H1 (cell line): ENCODE data around the gene SLC30A5. TPM values are rescaled to one million over a fixed set of nuclear protein-coding genes. Genes with fewer than 3 reads are reported as not detected.

Experiments used
- CTCF ChIA-PET: fragments of 300-600 bp; sonication (Branson Sonifier 250); formaldehyde crosslinking; loops from one replicate; lab custom pipeline; 2021; ENCODE audit not compliant: partially characterized antibody; lab: Charles Lee
- POLR2A ChIA-PET: fragments of 300-600 bp; sonication (Branson Sonifier 250); formaldehyde crosslinking; loops from one replicate; lab custom pipeline; 2021; ENCODE audit warnings: inconsistent platforms; ENCODE audit not compliant: partially characterized antibody; lab: Charles Lee
- DNase-seq, 2 experiments: peaks; one replicate each; pipeline versions ENCODE4 v3.0.0 to v3.0.0-alpha.2; 2010 to 2022; ENCODE audit warnings: low spot score in 2 of 2, low read depth in 1 of 2, mixed read lengths in 1 of 2
- FAIRE-seq: peaks from 2 replicates; lab custom pipeline; 2011; peaks lifted over from hg19 to GRCh38; lab: Jason Lieb, UNC
- H2AFZ ChIP-seq: 2 replicates; pipeline ENCODE4 v1.8.1; 2012; ENCODE audit warnings: low read length, inconsistent platforms
- H2AK5ac ChIP-seq: 2 replicates; pipeline ENCODE4 v1.6.1; 2013; ENCODE audit warnings: low read depth, low read length
- H2BK120ac ChIP-seq: replicated peaks from 2 replicates; pipeline ENCODE3; 2013; ENCODE audit warnings: low read depth, low read length, inconsistent platforms
- H2BK12ac ChIP-seq: 2 replicates; pipeline ENCODE4 v1.6.1; 2013; ENCODE audit warnings: low read depth, low read length
- H2BK15ac ChIP-seq: 2 replicates; pipeline ENCODE4 v1.6.1; 2013; ENCODE audit warnings: low read length
- H2BK20ac ChIP-seq: 2 replicates; pipeline ENCODE4 v1.6.1; 2013; ENCODE audit warnings: low read length
- H2BK5ac ChIP-seq: 2 replicates; pipeline ENCODE4 v1.6.1; 2013; ENCODE audit warnings: low read depth, low read length
- H3K14ac ChIP-seq: 2 replicates; pipeline ENCODE4 v1.6.1; 2013; ENCODE audit warnings: inconsistent platforms; ENCODE audit not compliant: insufficient read length
- H3K18ac ChIP-seq: 2 replicates; pipeline ENCODE4 v1.6.1; 2013; ENCODE audit warnings: low read length; ENCODE audit errors: extremely low read depth
- H3K23ac ChIP-seq: 2 replicates; pipeline ENCODE4 v1.6.1; 2013; ENCODE audit warnings: inconsistent platforms; ENCODE audit not compliant: insufficient read length
- H3K23me2 ChIP-seq: 2 replicates; pipeline ENCODE4 v1.6.1; 2013; ENCODE audit warnings: low read depth, low read length
- H3K27ac ChIP-seq: 2 replicates; pipeline ENCODE4 v1.6.1; 2011; ENCODE audit warnings: low read depth, low read length, inconsistent platforms
- H3K27me3 ChIP-seq, 4 experiments: replicated peaks in 1 of 4; 1 replicate in 1 of 4; 2 replicates in 3 of 4; pipeline versions ENCODE4 v1.6.1 to v1.8.1; 2011 to 2013; ENCODE audit warnings: low read length in 3 of 4, mild to moderate bottlenecking in 3 of 4, inconsistent platforms in 2 of 4, mixed read lengths in 2 of 4, moderate library complexity in 1 of 4; ENCODE audit not compliant: control insufficient read depth in 3 of 4, insufficient read depth in 3 of 4; ENCODE audit errors: extremely low read depth in 1 of 4
- H3K36me3 ChIP-seq, 4 experiments: 2 replicates each; pipeline versions ENCODE4 v1.6.1 to v1.8.1; 2011 to 2013; ENCODE audit warnings: mild to moderate bottlenecking in 4 of 4, low read length in 3 of 4, moderate library complexity in 2 of 4, control low read depth in 1 of 4, inconsistent platforms in 1 of 4; ENCODE audit not compliant: insufficient read depth in 4 of 4, control insufficient read depth in 2 of 4
- H3K4ac ChIP-seq: replicated peaks from 2 replicates; pipeline ENCODE3; 2013; ENCODE audit warnings: low read length, low read depth, mixed read lengths, inconsistent platforms; ENCODE audit not compliant: insufficient read length
- H3K4me1 ChIP-seq, 4 experiments: replicated peaks in 1 of 4; 1 replicate in 1 of 4; 2 replicates in 3 of 4; pipeline versions ENCODE4 v1.6.1 to v1.8.1; 2011 to 2013; ENCODE audit warnings: low read length in 3 of 4, inconsistent platforms in 2 of 4, mixed read lengths in 1 of 4; ENCODE audit not compliant: insufficient read depth in 4 of 4, control insufficient read depth in 3 of 4
- H3K4me2 ChIP-seq, 2 experiments: 2 replicates each; pipeline versions ENCODE4 v1.6.1 to v1.8.1; 2011 to 2013; ENCODE audit warnings: low read depth in 2 of 2, low read length in 2 of 2, control low read depth in 1 of 2, inconsistent platforms in 1 of 2, mild to moderate bottlenecking in 1 of 2; ENCODE audit not compliant: insufficient read depth in 1 of 2
- H3K4me3 ChIP-seq, 4 experiments: fragments of 200-600, 300-600 bp in 1 of 4; sonication (generic), shearing (Covaris generic), sonication (Bioruptor Twin) in 1 of 4; 2 replicates each; pipeline versions ENCODE4 v1.5.1 to v1.8.1; 2011 to 2016; ENCODE audit warnings: low read length in 4 of 4, low read depth in 3 of 4, control low read depth in 2 of 4, inconsistent platforms in 2 of 4, mild to moderate bottlenecking in 2 of 4, mixed read lengths in 1 of 4, moderate library complexity in 1 of 4; ENCODE audit not compliant: insufficient read depth in 2 of 4; ENCODE audit errors: extremely low read depth in 1 of 4
- H3K56ac ChIP-seq: replicated peaks from 2 replicates; pipeline ENCODE3; 2013; ENCODE audit warnings: low read depth, mild to moderate bottlenecking, mixed read lengths, low read length, inconsistent platforms; ENCODE audit not compliant: insufficient read length
- H3K79me1 ChIP-seq: 2 replicates; pipeline ENCODE4 v1.6.1; 2013; ENCODE audit warnings: low read depth, low read length, control low read depth
- H3K79me2 ChIP-seq, 2 experiments: 2 replicates each; pipeline versions ENCODE4 v1.6.1 to v1.8.1; 2012 to 2013; ENCODE audit warnings: low read length in 2 of 2, mild to moderate bottlenecking in 2 of 2, inconsistent platforms in 1 of 2; ENCODE audit not compliant: insufficient read depth in 2 of 2, control insufficient read depth in 1 of 2
- H3K9ac ChIP-seq, 4 experiments: replicated peaks in 1 of 4; 1 replicate in 1 of 4; 2 replicates in 3 of 4; pipeline versions ENCODE4 v1.6.1 to v1.8.1; 2011 to 2013; ENCODE audit warnings: low read depth in 3 of 4, low read length in 3 of 4, control low read depth in 2 of 4, mild to moderate bottlenecking in 2 of 4, moderate library complexity in 2 of 4, inconsistent platforms in 1 of 4; ENCODE audit errors: extremely low read depth in 1 of 4
- H3K9me3 ChIP-seq, 2 experiments: 2 replicates each; pipeline versions ENCODE4 v1.6.1 to v1.8.1; 2012 to 2013; ENCODE audit warnings: mild to moderate bottlenecking in 2 of 2, moderate library complexity in 2 of 2, control low read depth in 1 of 2, inconsistent platforms in 1 of 2, low read depth in 1 of 2, low read length in 1 of 2, mixed read lengths in 1 of 2; ENCODE audit not compliant: insufficient read depth in 2 of 2
- H4K20me1 ChIP-seq, 2 experiments: replicated peaks in 1 of 2; 2 replicates each; pipeline versions ENCODE3 to v1.8.1; 2011 to 2013; ENCODE audit warnings: inconsistent platforms in 2 of 2, low read length in 2 of 2, mild to moderate bottlenecking in 1 of 2; ENCODE audit not compliant: insufficient read depth in 2 of 2, control insufficient read depth in 1 of 2
- H4K5ac ChIP-seq: 2 replicates; pipeline ENCODE4 v1.6.1; 2013; ENCODE audit warnings: low read length, low read depth, mixed read lengths, inconsistent platforms; ENCODE audit not compliant: insufficient read length
- H4K8ac ChIP-seq: 2 replicates; pipeline ENCODE4 v1.8.0; 2013; ENCODE audit warnings: mild to moderate bottlenecking, moderate library complexity, low read length, inconsistent platforms; ENCODE audit not compliant: insufficient read depth; ENCODE audit errors: extremely low read depth
- H4K91ac ChIP-seq: replicated peaks from 2 replicates; pipeline ENCODE3; 2013; ENCODE audit warnings: low read length, mixed read lengths, inconsistent platforms; ENCODE audit not compliant: insufficient read length
- CHD2 ChIP-seq: IDR thresholded peaks from 2 replicates; pipeline ENCODE4 v1.6.1; 2012; ENCODE audit warnings: low read length, improper control_type of control experiment
- KDM4A ChIP-seq: IDR thresholded peaks from one replicate; pipeline ENCODE4 v1.7.1; 2012; ENCODE audit warnings: low read depth, mild to moderate bottlenecking, moderate library complexity, low read length, inconsistent platforms; ENCODE audit not compliant: severe bottlenecking
- NANOG ChIP-seq: IDR thresholded peaks from 2 replicates; pipeline ENCODE4 v1.6.1; 2011; ENCODE audit warnings: low read length, low read depth, mild to moderate bottlenecking, inconsistent platforms; ENCODE audit not compliant: insufficient read depth, poor library complexity, severe bottlenecking
- POU5F1 ChIP-seq: IDR thresholded peaks from 2 replicates; pipeline ENCODE4 v1.6.1; 2011; ENCODE audit warnings: low read depth, mild to moderate bottlenecking, low read length, moderate library complexity
- RBBP5 ChIP-seq: IDR thresholded peaks from 2 replicates; pipeline ENCODE4 v1.7.1; 2012; ENCODE audit warnings: low read depth, mild to moderate bottlenecking, inconsistent platforms, low read length, moderate library complexity, borderline replicate concordance
- SP1 ChIP-seq: IDR thresholded peaks from 2 replicates; pipeline ENCODE4 v1.6.1; 2011; ENCODE audit warnings: low read depth, low read length
- SRF ChIP-seq: IDR thresholded peaks from 2 replicates; pipeline ENCODE4 v1.6.1; 2011; ENCODE audit warnings: mild to moderate bottlenecking, low read depth, low read length, moderate library complexity
- ZNF274 ChIP-seq: IDR thresholded peaks from 2 replicates; pipeline ENCODE4 v1.7.0; 2012; ENCODE audit warnings: low read length, borderline replicate concordance; ENCODE audit errors: extremely low read depth
- polyA plus RNA-seq, 7 experiments: library from polyadenylated mRNA; depleted of rRNA in 3 of 7; stranded (reverse) in 5 of 7; unstranded in 2 of 7; fragments of >200 nt in 5 of 7; fragments of 200-250 nt in 2 of 7; gene quantifications; 1 replicate in 5 of 7; 2 replicates in 1 of 7; 4 replicates in 1 of 7; pipeline versions ENCODE4 v1.2.1 to v1.2.3, GENCODE V29; 2011 to 2013; ENCODE audit warnings: missing spikeins in 2 of 7, mixed read lengths in 2 of 7
- total RNA-seq: library from RNA; stranded (reverse); fragmentation: NEBNext Ultra II Directional; extraction: Animal tissue kit (Norgen Biotek cat#: 25700); gene quantifications from 2 replicates; pipeline ENCODE4 v1.2.1, GENCODE V29; 2021

Gene SLC30A5
- total and polyA plus RNA-seq, 2 of the 8 experiments (the other 6 are each of a cell fraction or from before 2014, with no cell fraction given) = 31.0 to 43.5 TPM

DNA sequence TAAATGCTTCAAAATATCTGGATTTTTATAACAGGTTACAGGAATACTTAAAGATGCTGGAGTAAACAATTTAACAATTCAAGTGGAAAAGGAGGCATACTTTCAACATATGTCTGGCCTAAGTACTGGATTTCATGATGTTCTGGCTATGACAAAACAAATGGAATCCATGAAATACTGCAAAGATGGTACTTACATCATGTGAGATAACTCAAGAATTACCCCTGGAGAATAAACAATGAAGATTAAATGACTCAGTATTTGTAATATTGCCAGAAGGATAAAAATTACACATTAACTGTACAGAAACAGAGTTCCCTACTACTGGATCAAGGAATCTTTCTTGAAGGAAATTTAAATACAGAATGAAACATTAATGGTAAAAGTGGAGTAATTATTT, 35.6 kb downstream of the SLC30A5 start:
- no peak overlapping the region for H3K4ac ChIP-seq
- ChIA-PET CTCF (no interaction called here), POLR2A (no interaction called here)
- H3K9me3 ChIP-seq = no peaks in the 10 kb centered on the region
- H3K4me1 ChIP-seq = no peaks in the 10 kb centered on the region
- H4K91ac ChIP-seq = no peak overlapping the region
- H4K20me1 ChIP-seq = peaks cover 0 to 2% of the 10 kb centered on the region in 2 experiments
- DNase-seq (no peak), FAIRE-seq (no peak)
- H3K9ac ChIP-seq = no peak overlapping the region
- H2BK120ac ChIP-seq = no peak overlapping the region
- no peaks in the 10 kb centered on the region for H3K79me2 ChIP-seq
- no peak overlapping the region for H2BK12ac ChIP-seq
- H4K8ac ChIP-seq = no peak overlapping the region
- no peak overlapping the region for H2AFZ ChIP-seq
- H2BK20ac ChIP-seq = no peak overlapping the region
- no peak for TF ChIP-seq RBBP5
- no peak for TF ChIP-seq NANOG
- TF ChIP-seq KDM4A = no peak
- no peak for TF ChIP-seq ZNF274
- TF ChIP-seq SP1 = no peak
- no peak for TF ChIP-seq SRF
- TF ChIP-seq POU5F1 = no peak
- TF ChIP-seq CHD2 = no peak
- no peak overlapping the region for H2AK5ac ChIP-seq
- H3K27ac ChIP-seq = no peak overlapping the region
- H3K23me2 ChIP-seq = no peaks in the 10 kb centered on the region
- no peak overlapping the region for H2BK15ac ChIP-seq
- H4K5ac ChIP-seq = no peak overlapping the region
- H3K4me3 ChIP-seq = no peak overlapping the region
- peaks cover 0 to 19% (median 3%) of the 10 kb centered on the region in 4 experiments; a peak in 4 of 8 replicates for H3K36me3 ChIP-seq
- H3K18ac ChIP-seq = no peak overlapping the region
- no peak overlapping the region for H3K23ac ChIP-seq
- H3K56ac ChIP-seq = no peak overlapping the region
- H3K27me3 ChIP-seq = no peaks in the 10 kb centered on the region
- H3K79me1 ChIP-seq = no peaks in the 10 kb centered on the region
- no peak overlapping the region for H3K14ac ChIP-seq
- no peak overlapping the region for H2BK5ac ChIP-seq
- no peak overlapping the region for H3K4me2 ChIP-seq
